COLO829 (cell line): ENCODE results near the gene NRGN.
A peak's percentile ranks its signal among the peaks of the same experiment; 100 is the strongest.

Experiments used
- DNase-seq: peaks from one replicate; pipeline ENCODE4 v3.0.0; 2012; ENCODE audit warnings: low spot score

NRGN gene

DNA sequence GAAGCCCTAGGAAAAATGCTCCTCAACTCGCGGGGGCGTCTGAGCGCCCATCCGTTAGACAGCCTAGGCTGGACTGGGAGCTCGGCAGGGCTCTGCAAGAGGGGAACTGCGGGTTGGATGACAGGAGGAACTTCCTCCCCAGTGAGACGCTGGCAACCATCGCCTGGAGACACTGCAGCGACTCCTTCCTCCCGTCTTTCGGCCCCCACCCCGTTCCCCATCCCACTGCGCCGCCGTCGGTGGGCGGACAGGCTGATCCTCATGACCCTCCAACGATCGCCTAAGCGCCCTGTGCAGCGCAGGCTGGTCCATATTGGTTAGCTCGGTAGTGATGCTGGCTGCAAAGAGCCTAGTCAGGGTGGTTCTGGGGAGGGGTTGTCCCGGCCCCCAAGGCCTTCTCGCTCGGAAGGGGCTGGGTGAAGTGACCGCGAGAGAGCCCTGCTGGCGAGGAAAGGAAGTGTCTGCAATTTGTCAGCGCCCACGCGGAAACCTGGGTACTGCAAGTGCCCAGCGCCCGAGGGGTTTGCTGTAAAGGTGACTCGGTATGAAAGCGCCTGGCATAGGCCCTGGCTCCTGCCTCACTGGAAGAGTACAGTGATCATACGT, 638 bp downstream of the NRGN start:
- peak; percentile 53 for DNase-seq

DNA sequence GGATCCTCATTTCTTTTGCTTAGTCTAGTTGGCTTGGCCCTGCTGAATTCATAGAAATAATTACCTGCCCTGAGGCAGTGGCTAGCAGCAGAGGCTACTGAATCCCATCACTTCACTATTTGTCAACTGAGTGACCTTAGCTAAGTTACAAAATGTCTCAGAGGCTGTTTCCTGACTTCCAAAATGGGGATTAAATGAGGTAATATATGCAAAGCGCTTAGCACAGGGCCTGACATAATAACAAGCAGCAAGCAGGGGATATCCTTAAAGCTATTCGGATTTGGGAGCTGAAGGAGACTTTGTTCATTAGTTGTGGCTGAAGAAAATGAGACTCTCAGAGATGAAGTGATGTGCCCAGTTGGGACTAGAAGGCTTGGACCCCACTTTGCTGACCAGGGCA, 2.8 kb downstream of the NRGN start:
- DNase-seq = no peak

DNA sequence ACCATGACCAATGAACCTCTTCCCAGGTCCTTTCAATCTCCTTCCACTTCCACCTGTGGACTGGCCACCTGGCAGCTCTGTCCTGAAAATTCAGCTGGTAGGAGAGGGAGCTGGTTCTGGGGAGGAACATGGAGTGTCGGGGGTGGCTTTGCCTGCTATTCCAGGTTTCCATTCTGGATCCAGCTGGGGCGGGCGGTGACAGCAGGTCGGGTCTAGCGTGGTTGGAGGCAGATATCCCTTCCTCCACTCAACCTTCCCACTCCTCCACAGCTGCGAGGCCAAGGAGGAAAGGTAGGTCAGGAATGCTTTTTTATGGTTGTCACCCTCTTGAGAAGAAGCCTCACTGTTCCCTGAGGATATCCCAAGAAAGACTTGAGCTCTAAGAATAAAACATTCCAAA, 3.3 kb downstream of the NRGN start:
- no peak for DNase-seq

- DNase-seq = no peak
Measured at GRCh38 chr11:124745270-124745834, 5.6 kb downstream of the NRGN start.

- DNase-seq = no peak
Measured at GRCh38 chr11:124745835-124746620, 6.3 kb downstream of the NRGN start.

GRCh38 chr11:124746621-124747243, 7.0 kb downstream of the NRGN start:
- DNase-seq = peak; percentile 33

DNA sequence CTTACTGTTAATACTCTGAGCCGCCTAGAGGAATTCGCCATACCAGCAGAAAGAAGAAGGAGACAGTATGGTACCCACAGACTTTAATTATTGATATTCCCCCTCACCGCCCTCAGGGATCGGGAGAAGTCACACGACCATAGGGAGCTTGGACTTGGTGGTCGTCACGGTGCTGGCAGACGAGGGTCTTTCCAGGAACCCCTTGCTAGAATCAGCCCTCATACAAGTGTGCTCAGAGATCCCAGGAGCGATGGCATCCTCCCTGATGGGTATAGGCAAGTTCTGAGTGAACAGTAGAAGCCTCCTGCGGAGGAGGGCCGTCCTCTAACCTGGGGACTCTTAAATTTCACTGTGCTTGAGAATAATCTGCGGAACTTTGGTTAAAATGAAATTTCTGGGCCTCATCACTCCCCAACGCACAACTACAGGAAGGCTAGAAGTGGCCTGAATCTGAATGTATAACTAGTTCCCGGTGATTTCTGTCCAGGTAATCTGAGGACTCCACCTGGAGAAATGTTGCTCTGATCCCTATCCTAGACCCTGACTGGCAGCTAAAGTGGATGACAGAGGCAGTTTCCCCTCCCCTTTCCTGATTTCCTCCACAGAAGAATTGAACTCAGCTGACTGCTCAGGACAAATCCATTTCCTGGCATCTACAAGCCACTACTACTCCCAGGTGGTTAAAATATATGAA, 7.8 kb downstream of the NRGN start:
- no peak for DNase-seq

DNA sequence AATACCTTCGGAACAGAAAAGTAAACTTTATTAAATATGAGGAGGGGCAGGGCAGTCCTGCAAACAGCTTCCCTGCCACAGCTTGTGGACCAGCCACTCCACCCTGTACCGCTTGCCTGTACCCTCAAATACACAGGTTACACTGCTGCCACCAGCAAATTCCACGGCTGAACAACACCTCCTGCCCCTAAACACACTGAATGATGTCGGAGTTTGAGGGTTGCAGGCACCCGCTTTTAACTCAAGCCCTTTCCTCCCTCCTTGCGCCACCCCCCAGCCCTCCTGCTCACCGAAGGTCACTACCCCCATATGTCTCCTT, 8.3 kb downstream of the NRGN start:
- no peak for DNase-seq

DNA sequence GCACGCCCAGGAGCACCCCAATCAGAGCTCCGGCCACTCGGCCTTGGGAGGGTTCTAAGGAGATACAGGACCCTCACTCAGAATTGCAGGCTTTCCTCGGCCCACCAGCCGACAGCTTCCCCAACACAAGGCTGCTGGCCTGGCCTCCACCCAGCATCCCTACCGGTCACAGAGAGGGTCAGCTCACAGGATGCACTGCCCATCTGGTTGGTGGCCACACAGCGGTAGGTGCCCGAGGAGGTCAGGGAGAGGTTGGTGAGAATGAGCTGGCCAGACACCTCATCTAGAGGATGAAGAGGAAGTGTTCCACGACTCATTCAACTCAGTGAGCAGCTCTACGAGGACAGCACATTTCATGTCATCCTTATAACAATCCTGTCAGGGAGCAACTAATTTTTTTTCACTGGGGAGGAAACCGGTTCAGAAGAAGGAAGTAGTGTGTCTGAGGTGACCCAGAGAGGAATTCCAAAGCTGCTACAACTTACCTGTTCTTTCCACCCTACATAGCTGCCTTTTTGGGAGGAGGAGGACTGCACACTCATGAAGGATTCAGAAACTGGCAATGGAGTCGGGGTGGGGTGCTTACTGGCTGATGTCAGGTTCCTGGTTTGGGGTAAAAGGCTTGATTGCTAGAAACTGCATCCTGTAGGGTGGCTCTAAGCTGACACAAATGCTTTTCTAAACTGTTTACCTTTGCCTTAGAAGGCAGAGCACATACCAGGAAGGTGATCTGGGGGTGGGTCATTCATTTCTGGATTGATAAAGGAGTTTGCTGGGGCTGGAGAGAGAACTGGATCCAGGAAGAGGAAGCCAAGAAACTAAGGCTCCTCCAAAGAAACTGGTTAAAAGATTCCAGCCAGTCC, 9.0 kb downstream of the NRGN start:
- no peak for DNase-seq

DNA sequence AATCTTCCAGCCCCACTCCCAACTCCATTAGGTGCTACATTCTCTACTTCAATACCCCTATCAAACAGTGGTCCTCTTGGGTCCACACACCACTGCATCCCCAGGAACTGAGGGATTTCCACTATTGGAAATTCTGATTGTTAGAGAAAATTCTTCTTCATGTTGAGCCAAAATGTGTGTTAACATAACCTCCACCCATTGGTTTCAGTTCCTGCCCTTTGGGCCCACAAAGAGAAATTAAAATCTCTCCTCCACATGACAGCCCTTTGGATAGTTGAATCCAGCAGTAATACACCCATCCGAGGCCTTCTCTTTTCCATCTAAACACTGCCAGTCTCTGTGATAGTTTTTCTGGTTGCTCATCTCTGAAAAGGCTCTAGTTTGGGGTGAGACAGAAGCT, 10.2 kb downstream of the NRGN start:
- no peak for DNase-seq

- no peak for DNase-seq
Measured at GRCh38 chr11:124751391-124751740, 11.6 kb downstream of the NRGN start.

- DNase-seq = no peak
Measured at GRCh38 chr11:124751741-124752470, 12.2 kb downstream of the NRGN start, which contains the start of gene VSIG2. Gene VSIG2, minus strand, starts transcription at chr11:124752255. Its CDS starts 118 bp downstream, at chr11:124752137.

DNA sequence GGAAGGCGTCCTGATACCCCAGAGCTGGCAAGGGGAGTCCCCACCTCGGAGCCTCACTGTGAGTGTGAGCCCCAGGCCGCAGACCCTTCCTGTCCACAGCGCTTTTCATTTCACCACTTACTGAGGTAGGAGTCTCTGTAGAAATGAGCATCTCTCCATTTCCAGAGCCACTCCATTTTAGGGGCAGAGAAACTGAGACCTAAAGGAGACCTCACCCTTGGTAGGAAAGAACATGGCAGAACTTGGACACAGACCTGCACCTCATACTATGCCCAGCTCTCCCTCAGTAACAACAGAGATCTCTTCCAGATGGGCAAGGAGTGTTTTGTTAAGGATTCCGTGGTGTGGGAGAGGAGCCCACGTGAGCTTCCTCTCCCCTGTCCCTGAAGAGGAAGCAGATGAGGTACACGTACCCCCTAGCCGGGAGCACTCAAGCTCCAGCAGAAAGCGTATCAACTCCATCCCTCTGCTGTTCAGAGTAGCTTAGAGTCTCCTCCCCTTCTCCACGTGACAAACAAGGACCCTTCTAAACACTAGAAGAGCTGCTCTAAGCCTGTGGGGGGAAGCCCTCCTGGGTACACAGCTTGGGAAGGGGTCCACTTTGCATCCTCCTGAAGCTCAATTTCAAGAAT, 12.8 kb downstream of the NRGN start:
- DNase-seq = no peak

GRCh38 chr11:124753205-124753604, 13.5 kb downstream of the NRGN start:
- DNase-seq = no peak

DNA sequence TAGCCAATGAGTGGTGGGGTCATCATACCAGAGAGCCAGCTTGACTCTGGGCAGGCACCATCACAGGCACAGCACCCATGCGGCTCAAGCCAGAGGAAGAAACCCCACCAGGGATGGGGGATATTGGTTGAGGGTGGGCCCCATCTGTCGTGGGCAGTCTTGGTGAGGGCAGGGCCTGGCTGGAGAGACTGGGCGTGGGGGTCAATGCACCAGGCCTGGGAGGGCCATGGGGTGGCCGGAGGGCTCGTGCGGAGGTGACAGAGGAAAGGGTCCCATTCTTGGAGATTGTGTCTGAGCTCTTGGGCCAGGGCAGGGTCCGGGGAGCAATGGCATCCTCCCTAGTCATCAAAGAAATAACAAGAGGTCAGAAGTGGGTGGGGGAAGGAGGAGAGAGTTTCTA, 13.9 kb downstream of the NRGN start:
- DNase-seq = no peak

GRCh38 chr11:124754309-124754708, 14.6 kb downstream of the NRGN start:
- no peak for DNase-seq

GRCh38 chr11:124754710-124755109, 15.0 kb downstream of the NRGN start:
- DNase-seq = no peak

- DNase-seq = no peak
Measured at GRCh38 chr11:124756033-124756752, 16.5 kb downstream of the NRGN start.

GRCh38 chr11:124756753-124757227, 17.0 kb downstream of the NRGN start:
- DNase-seq = no peak

GRCh38 chr11:124757320-124757719, 17.6 kb downstream of the NRGN start:
- no peak for DNase-seq
